A549 (cell line): Measurements from ENCODE around the gene CYB5D1. TPM values are rescaled to one million over a fixed set of nuclear protein-coding genes. Genes with fewer than 3 reads are reported as not detected.

Experiments used
- BCL3 ChIP-seq: fragments of >200 bp; sonication (Bioruptor Twin); formaldehyde crosslinking; IDR thresholded peaks from 3 replicates; pipeline ENCODE4 v1.6.1; 2016
- CBX2 ChIP-seq: fragments of 200-600 bp; sonication (generic); IDR thresholded peaks from 2 replicates; pipeline ENCODE4 v1.6.1; 2016; ENCODE audit warnings: low read depth, mild to moderate bottlenecking, borderline replicate concordance
- CBX8 ChIP-seq: fragments of 200-600 bp; sonication (generic); IDR thresholded peaks from 2 replicates; pipeline ENCODE4 v1.6.1; 2016
- CEBPB ChIP-seq, 2 experiments: fragments of >200 bp in 1 of 2; sonication (Bioruptor Twin) in 1 of 2; formaldehyde crosslinking in 1 of 2; IDR thresholded peaks; 2 replicates each; pipeline ENCODE4 v1.6.1; 2012 to 2016
- CHD4 ChIP-seq: fragments of 200-600 bp; sonication (generic); IDR thresholded peaks from 2 replicates; pipeline ENCODE4 v1.6.1; 2016; ENCODE audit warnings: antibody characterized with exemption, mild to moderate bottlenecking, borderline replicate concordance
- CTCF ChIP-seq: fragments of >200 bp; sonication (Bioruptor Twin); formaldehyde crosslinking; IDR thresholded peaks from 3 replicates; pipeline ENCODE4 v1.5.1; 2016
- EHF ChIP-seq: fragments of 250-450 bp; sonication (Bioruptor Pico); IDR thresholded peaks from 2 replicates; pipeline ENCODE4 v1.5.0; 2020; ENCODE audit warnings: mild to moderate bottlenecking
- FOSB ChIP-seq: fragments of 250-450 bp; sonication (Bioruptor Pico); IDR thresholded peaks from 2 replicates; pipeline ENCODE4 v1.5.0; 2020; ENCODE audit warnings: mild to moderate bottlenecking, moderate library complexity
- FOXS1 ChIP-seq: fragments of 250-450 bp; sonication (Bioruptor Pico); IDR thresholded peaks from 2 replicates; pipeline ENCODE4 v1.5.0; 2020; ENCODE audit warnings: mild to moderate bottlenecking, moderate library complexity
- GATA3 ChIP-seq: IDR thresholded peaks from 2 replicates; pipeline ENCODE4 v1.6.1; 2012; ENCODE audit warnings: borderline replicate concordance
- HDAC2 ChIP-seq: fragments of 200-600 bp; sonication (generic); IDR thresholded peaks from 2 replicates; pipeline ENCODE4 v1.6.1; 2016
- HEYL ChIP-seq: fragments of 250-450 bp; sonication (Bioruptor Pico); IDR thresholded peaks from 2 replicates; pipeline ENCODE4 v1.8.0; 2021; ENCODE audit warnings: mild to moderate bottlenecking, moderate library complexity
- HOXA7 ChIP-seq: fragments of 250-450 bp; sonication (Bioruptor Pico); IDR thresholded peaks from 2 replicates; pipeline ENCODE4 v1.5.0; 2020; ENCODE audit warnings: mild to moderate bottlenecking, moderate library complexity
- HOXB5 ChIP-seq: fragments of 250-450 bp; sonication (Bioruptor Pico); IDR thresholded peaks from 2 replicates; pipeline ENCODE4 v1.5.0; 2020; ENCODE audit warnings: mild to moderate bottlenecking, moderate library complexity
- JUN ChIP-seq, 2 experiments: fragments of >200 bp; sonication (Bioruptor Twin); formaldehyde crosslinking; IDR thresholded peaks; 2 replicates in 1 of 2; 3 replicates in 1 of 2; pipeline ENCODE4 v1.6.1; 2016 to 2017
- JUNB ChIP-seq: fragments of >200 bp; sonication (Bioruptor Twin); formaldehyde crosslinking; IDR thresholded peaks from 2 replicates; pipeline ENCODE4 v1.6.1; 2016
- MAFK ChIP-seq: fragments of 450-650 bp; IDR thresholded peaks from 2 replicates; pipeline ENCODE4 v1.6.1; 2014; ENCODE audit not compliant: partially characterized antibody
- MYC ChIP-seq: IDR thresholded peaks from 2 replicates; pipeline ENCODE4 v1.6.1; 2012; ENCODE audit warnings: mild to moderate bottlenecking, inconsistent platforms, low read length, improper control_type of control experiment, borderline replicate concordance
- NFE2L2 ChIP-seq: fragments of 150-350 bp; conservative IDR thresholded peaks from 2 replicates; pipeline ENCODE4 v1.6.1; 2014; ENCODE audit warnings: low read length
- NR3C1 ChIP-seq: fragments of >200 bp; sonication (Bioruptor Twin); formaldehyde crosslinking; IDR thresholded peaks from 3 replicates; pipeline ENCODE4 v1.6.1; 2017
- PBX3 ChIP-seq: IDR thresholded peaks from 2 replicates; pipeline ENCODE4 v1.6.1; 2012
- PHF8 ChIP-seq: fragments of 200-600 bp; sonication (generic); IDR thresholded peaks from 2 replicates; pipeline ENCODE4 v1.6.1; 2016; ENCODE audit warnings: low read depth, mild to moderate bottlenecking, antibody characterized with exemption, moderate library complexity, borderline replicate concordance
- POLR2AphosphoS2 ChIP-seq: conservative IDR thresholded peaks from 2 replicates; pipeline ENCODE4 v1.6.1; 2012; ENCODE audit warnings: low read length, improper control_type of control experiment, inconsistent platforms
- RAD21 ChIP-seq, 2 experiments: fragments of >200 bp in 1 of 2; sonication (Bioruptor Twin) in 1 of 2; formaldehyde crosslinking in 1 of 2; IDR thresholded peaks in 1 of 2; conservative IDR thresholded peaks in 1 of 2; 2 replicates in 1 of 2; 3 replicates in 1 of 2; pipeline ENCODE4 v1.6.1; 2012 to 2018; ENCODE audit warnings: inconsistent platforms in 1 of 2
- RARB ChIP-seq: fragments of 250-450 bp; sonication (Bioruptor Pico); IDR thresholded peaks from 2 replicates; pipeline ENCODE4 v1.8.0; 2021; ENCODE audit warnings: mild to moderate bottlenecking, moderate library complexity
- RCOR1 ChIP-seq: fragments of 150-350 bp; IDR thresholded peaks from 2 replicates; pipeline ENCODE4 v1.6.1; 2014; ENCODE audit warnings: antibody characterized with exemption, low read length, low read depth
- REST ChIP-seq: fragments of 200-600 bp; sonication (generic); IDR thresholded peaks from 2 replicates; pipeline ENCODE4 v1.6.1; 2016; ENCODE audit warnings: antibody characterized with exemption, mild to moderate bottlenecking, moderate library complexity
- SREBF2 ChIP-seq: fragments of 450-650 bp; IDR thresholded peaks from 2 replicates; pipeline ENCODE4 v1.6.1; 2014; ENCODE audit warnings: mild to moderate bottlenecking, moderate library complexity
- polyA plus RNA-seq, 4 experiments: library from polyadenylated mRNA; depleted of rRNA in 3 of 4; stranded (reverse); fragments of >200 nt; fragmentation: RNase III in 1 of 4; extraction: RNeasy Plus Mini Kit Qiagen cat#74134 plus additional on column Dnase treatment in 1 of 4; gene quantifications; 2 replicates in 3 of 4; 3 replicates in 1 of 4; pipeline ENCODE4 v1.2.3, GENCODE V29; 2011 to 2017
- TF ChIP-seq, protein P1 (sequence below): fragments of 150-350 bp; IDR thresholded peaks from 2 replicates; pipeline ENCODE4 v1.6.1; 2014; ENCODE audit warnings: low read depth, mild to moderate bottlenecking, low read length
- TF ChIP-seq, protein P2 (sequence below): IDR thresholded peaks from 2 replicates; pipeline ENCODE4 v1.6.1; 2012
- TF ChIP-seq, protein P3 (sequence below): fragments of 250-450 bp; sonication (Bioruptor Pico); IDR thresholded peaks from 2 replicates; pipeline ENCODE4 v1.5.0; 2021; ENCODE audit warnings: mild to moderate bottlenecking, moderate library complexity, borderline replicate concordance

Gene CYB5D1
- polyA plus RNA-seq, 2 of the 4 experiments (the other 2 are of a cell fraction): 20.4 to 28.2 TPM

DNA sequence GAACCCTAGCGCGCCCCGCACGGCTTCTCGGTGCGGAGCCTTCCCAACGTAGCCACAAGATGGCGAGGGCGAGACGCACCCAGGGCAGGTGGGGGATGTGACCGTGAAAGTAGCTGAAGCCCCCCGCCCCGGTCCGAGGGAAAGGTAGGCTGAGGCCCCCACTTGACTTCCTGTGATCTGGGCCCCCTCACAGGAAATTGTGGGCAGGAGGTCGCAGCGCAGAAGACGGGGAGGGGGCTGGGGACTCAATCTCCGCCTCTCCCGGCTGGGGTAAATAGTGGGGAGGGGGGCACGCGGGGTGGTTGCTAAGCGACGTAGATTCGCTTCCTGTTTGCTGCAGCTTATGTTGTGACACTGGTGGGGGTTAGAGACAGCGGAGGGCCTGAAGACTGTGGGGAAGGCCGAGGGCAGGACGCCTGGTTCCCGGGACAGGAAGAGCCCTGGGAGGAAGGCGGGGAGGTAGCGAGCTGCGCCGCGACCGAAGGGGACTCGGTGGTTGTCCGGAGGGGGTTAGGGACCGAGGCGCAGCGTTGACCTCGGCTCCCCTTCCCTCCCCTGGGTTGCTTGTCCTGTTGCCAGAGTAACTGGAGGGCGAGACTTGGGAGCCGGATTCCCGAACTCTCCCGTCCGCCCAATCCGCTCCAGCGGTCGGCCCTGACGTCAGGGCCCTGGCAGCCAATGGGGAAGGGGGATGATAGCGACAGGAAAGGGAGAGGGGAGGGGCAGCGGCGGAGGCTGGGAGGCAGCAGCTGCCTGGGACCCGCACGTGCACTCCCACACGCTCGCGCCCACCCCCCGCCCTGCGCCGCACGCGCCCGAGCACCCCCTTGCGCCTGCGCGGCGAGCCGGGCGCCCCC, 22.6 kb upstream of the CYB5D1 start (continued):
- TF ChIP-seq HDAC2 (no peak), CEBPB (IDR thresholded peaks at IDR 0.05) (no peak), MYC (peak; percentile 87; the same call in 1 of the 2 replicates), JUNB (no peak), CBX2 (no peak), EHF (CRISPR knock-in tag) (no peak), HEYL (CRISPR knock-in tag) (no peak), GATA3 (peak; percentile 55; the same call in 1 of the 2 replicates), RARB (no peak), HOXB5 (CRISPR knock-in tag) (no peak), CBX8 (no peak), CHD4 (no peak; the same call in 1 of the 2 replicates), NR3C1 (no peak), HOXA7 (CRISPR knock-in tag) (0 out of 2 replicates have a peak, but pooled peaks have one; percentile 33), RCOR1 (no peak; the same call in 1 of the 2 replicates), MAFK (no peak), JUN (IDR thresholded peaks at IDR 0.05) (peak in 1 of 2 experiments; percentile 51; a peak in 1 of 5 replicates), POLR2AphosphoS2 (no peak; the same call in 1 of the 2 replicates), NFE2L2 (no peak), PHF8 (no peak; the same call in none of the 2 replicates), RAD21 (conservative IDR thresholded peaks at IDR 0.05 in 1 of 2, IDR thresholded peaks at IDR 0.05 in 1 of 2) (peak; percentile 83 to 88), CTCF (peak; percentile 87), SREBF2 (no peak), BCL3 (no peak; the same call in 2 of the 3 replicates), FOSB (0 out of 2 replicates have a peak, but pooled peaks have one; percentile 78), PBX3 (no peak), REST (peak; percentile 32), FOXS1 (no peak)
- TF ChIP-seq, protein P1, sequence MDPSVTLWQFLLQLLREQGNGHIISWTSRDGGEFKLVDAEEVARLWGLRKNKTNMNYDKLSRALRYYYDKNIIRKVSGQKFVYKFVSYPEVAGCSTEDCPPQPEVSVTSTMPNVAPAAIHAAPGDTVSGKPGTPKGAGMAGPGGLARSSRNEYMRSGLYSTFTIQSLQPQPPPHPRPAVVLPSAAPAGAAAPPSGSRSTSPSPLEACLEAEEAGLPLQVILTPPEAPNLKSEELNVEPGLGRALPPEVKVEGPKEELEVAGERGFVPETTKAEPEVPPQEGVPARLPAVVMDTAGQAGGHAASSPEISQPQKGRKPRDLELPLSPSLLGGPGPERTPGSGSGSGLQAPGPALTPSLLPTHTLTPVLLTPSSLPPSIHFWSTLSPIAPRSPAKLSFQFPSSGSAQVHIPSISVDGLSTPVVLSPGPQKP: no peak
- TF ChIP-seq, protein P2, sequence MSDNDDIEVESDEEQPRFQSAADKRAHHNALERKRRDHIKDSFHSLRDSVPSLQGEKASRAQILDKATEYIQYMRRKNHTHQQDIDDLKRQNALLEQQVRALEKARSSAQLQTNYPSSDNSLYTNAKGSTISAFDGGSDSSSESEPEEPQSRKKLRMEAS: peak; percentile 95
- TF ChIP-seq, protein P3, sequence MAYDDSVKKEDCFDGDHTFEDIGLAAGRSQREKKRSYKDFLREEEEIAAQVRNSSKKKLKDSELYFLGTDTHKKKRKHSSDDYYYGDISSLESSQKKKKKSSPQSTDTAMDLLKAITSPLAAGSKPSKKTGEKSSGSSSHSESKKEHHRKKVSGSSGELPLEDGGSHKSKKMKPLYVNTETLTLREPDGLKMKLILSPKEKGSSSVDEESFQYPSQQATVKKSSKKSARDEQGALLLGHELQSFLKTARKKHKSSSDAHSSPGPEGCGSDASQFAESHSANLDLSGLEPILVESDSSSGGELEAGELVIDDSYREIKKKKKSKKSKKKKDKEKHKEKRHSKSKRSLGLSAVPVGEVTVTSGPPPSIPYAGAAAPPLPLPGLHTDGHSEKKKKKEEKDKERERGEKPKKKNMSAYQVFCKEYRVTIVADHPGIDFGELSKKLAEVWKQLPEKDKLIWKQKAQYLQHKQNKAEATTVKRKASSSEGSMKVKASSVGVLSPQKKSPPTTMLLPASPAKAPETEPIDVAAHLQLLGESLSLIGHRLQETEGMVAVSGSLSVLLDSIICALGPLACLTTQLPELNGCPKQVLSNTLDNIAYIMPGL (CRISPR knock-in tag): no peak
